CD4-positive, alpha-beta T cell treated with Interleukin-17A for 4 hours (primary cell): ENCODE data around the gene TUBA1B.
A peak's percentile ranks its signal among the peaks of the same experiment; 100 is the strongest.

ENCODE experiments used
- DNase-seq: peaks from one replicate; pipeline ENCODE4 v3.0.0-alpha.2; 2020; ENCODE audit warnings: mixed read lengths

TUBA1B gene

GRCh38 chr12:49126852-49127763 lies 4.1 kb downstream of the TUBA1B start:
- no peak for DNase-seq

DNA sequence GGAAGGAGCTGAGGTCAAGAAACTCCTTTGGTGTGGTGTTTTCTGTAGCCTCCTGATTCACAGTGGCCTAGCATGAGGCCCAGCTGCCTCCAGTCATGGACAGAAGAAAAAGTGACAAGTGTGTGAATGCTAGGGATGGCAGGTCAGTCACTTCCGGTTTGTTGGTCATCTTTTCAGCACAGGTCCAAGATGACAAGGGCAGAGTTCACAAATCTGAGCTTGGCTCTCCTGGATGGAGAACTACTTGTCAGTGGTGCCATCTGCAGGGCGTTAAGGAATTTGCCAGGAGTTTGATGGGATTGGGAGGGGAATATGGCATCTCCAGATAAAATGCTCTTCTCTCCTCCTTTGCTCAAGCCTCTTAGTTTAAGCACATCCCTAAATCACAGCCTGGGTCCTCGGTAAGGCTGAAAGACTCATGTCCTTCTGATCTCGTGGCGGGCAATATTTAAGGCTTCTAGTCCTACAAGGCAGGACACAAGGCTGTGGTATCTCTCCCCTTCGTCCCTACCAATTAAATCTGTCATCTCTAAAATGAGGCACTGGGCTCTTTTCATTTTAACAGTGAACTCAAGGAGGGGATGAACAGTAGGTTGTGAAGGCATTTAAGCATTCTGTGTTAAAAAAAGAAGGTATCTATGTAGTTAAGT lies 10.0 kb downstream of the TUBA1B start:
- no peak for DNase-seq

GRCh38 chr12:49111206-49111605 lies 20.0 kb downstream of the TUBA1B start:
- DNase-seq, result no peak

GRCh38 chr12:49110464-49111155 lies 20.6 kb downstream of the TUBA1B start, which contains the start of gene LMBR1L:
Gene LMBR1L, minus strand, starts transcription at chr12:49110847. Its CDS starts 292 bp downstream, at chr12:49110555.
- DNase-seq, result peak; percentile 97

DNA sequence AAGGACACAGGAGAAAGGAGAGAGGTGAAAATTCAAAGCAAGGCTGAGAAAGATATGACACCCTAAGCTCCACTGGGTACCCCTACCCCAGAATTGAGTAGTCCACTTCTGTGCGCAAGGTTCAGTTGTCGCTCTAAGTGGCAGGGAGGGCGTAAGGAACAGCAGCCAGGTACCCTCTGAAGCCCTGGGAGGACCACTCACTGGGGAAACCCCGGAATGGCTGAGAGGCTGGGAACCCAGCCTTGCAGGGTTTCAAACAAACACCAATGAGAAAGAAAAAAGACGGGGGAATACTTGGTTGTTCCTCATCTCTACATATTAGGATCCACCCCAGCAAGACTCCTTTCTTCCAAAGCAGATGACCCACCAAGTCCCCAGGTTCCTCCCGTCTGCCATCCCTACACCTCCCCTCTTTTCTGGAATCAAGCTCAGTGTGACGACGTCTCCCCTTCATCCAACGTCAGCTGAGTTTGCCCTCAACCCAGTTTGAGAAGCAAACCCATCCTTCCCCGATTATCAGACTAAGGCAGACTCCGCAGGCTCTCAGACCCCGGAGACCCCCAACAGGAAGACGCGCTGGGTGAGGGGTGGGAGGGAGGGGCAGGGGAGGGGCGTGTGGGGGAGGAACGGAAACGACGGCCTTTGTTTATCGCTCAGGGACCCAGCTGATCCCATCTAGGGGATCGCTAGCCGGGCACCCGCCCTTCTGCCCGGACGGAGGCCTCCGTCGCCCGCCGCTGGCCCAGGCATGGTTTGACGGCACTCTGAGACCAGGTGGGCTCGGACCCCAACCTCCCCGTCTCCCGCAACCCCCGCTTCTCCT lies 21.3 kb downstream of the TUBA1B start:
- DNase-seq, result peak; percentile 54

DNA sequence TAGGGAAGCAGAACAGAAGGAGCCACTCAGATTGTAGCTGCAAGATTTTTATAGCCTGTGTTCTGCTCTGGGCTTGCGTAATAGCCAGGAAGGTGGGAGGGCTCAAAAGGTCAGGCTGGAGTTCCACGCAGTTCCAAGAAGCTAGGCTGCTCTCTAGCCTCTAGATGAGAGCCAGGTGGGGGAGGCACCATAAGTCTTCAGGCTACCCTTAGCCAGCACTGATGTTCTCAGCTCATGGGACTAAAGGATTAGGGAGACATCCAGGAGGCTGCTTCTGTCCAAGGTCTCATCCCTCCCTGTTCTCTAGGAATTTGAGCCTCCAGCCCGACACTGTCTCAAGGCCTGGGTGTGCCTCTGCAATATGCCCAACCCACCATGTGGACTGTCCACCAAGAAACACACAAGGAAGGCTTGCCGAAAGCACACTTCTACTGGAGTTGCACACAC lies 22.2 kb downstream of the TUBA1B start:
- DNase-seq, result no peak

DNA sequence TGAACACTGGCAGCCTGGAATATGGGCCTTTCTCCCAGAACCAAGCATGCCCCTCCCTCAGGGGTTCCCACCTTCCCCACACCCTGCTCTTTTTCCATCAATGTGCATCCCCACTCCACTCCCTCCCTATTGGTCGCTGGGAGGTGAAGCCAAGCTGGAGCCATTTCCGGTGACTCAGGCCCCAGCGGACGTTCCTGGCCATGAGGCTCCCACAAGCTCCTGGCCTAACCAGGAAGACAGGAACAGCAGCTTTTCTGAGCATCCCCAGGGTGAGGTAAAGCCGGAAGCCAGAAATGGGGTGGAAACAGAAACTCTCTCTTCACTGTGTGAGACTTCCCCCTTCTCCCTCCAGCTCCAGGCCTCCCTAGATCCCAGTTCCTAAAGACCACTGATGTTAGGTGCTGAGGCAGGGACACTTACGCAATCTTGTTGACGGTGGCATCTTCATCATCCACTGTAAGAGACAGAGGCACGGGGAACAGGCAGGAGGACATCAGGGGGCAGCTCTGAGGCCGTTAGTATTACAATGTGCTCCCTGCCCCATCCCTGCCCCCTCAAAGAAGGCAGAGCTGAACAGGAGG lies 25.6 kb downstream of the TUBA1B start:
- DNase-seq, result no peak

GRCh38 chr12:49104822-49105221 lies 26.4 kb downstream of the TUBA1B start:
- no peak for DNase-seq

GRCh38 chr12:49100380-49100779 lies 30.8 kb downstream of the TUBA1B start:
- no peak for DNase-seq

GRCh38 chr12:49098703-49099102 lies 32.5 kb downstream of the TUBA1B start:
- DNase-seq, result no peak

- peak; percentile 73 for DNase-seq
Measured at GRCh38 chr12:49098035-49098451, 33.2 kb downstream of the TUBA1B start.

DNA sequence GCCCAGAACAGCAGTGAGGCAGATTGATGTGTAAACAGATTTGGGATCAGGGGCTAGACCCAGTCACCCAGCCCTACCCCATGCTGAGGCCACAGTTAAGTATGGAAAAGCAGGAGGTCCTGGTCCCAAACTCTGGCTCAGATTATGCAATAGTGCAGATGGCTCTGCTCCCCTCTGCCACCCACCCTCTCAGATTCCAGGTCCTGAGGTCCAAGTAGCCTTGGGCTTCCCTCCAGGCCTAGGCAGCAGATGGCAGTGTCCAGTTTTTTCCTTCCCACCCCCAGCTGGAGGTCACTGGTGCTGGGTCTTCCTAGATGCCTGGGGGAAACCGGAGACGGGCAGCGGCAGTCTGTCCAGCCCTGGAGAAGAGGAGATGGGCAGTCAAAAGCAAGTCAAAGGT lies 33.8 kb downstream of the TUBA1B start:
- no peak for DNase-seq

GRCh38 chr12:49094975-49095365 lies 36.2 kb downstream of the TUBA1B start:
- DNase-seq, result no peak

GRCh38 chr12:49094160-49094974 lies 36.8 kb downstream of the TUBA1B start, which contains the start of gene DHH:
Gene DHH, minus strand, starts transcription at chr12:49094801. Its CDS starts 289 bp downstream, at chr12:49094512.
- no peak for DNase-seq

DNA sequence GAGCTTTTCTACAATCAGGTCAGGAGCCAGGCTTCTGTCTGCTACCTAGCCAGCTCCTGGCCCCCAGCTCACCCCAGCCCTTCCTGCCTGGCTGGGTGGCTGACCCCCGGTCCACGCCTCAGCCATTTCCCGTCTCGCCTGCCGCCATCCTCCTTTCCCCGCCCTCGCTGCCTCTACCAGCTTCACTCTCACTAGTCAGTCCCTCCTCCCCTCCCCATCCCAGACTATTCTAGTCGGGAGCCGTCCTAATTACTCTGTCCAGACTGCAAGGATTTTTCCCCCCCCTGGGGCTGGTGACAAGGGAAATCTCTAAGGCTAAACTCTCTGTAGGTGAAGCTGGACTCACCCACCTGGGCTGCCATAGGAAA lies 37.4 kb downstream of the TUBA1B start:
- DNase-seq, result no peak

DNA sequence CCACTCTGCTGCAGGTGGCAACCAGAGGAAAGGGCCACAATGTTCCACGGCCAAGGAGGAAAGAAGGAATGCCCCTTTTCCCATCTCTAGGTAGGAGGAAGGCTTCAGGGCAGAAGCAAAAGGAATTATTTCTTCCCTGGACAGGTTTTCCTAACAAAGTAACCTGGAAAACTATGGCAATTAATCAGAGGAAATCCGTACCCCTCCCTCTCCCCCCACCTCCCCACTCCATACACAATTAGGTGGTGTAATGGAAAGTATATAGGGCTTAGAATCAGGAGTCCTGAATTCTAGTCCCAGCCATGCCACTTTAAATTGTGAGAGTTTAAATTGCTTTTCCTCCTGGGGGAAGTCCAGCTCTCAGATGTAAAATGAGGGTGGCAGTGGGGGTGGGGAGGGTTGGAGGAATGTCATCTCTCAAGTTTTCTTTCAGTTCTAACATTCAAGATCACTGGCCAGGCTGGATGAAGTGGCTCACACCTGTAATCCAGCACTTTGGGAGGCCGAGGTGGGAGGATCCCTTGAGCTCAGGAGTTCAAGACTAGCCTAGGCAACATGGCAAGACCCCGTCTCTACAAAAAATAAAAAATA lies 38.3 kb downstream of the TUBA1B start:
- DNase-seq, result no peak

GRCh38 chr12:49092086-49092815 lies 38.9 kb downstream of the TUBA1B start:
- DNase-seq, result peak; percentile 69

DNA sequence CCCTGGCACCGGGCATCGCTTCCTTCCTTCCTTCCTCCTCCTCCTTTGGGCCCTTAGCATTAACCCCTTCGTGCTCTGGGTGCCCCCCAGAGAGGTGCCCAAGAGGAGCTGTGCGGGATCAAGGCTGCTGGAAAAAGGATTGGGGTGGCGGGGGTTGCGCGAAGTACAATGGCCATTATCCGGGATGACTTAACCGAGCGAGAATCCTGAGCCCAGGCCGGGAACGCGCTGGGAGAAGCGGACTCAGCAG lies 39.4 kb downstream of the TUBA1B start:
- DNase-seq, result no peak

- no peak for DNase-seq
Measured at GRCh38 chr12:49091056-49091835, 39.9 kb downstream of the TUBA1B start.
